Left kidney (tissue), 2 donors: Measurements from ENCODE around the gene MBTD1. TPM values are rescaled to one million over a fixed set of nuclear protein-coding genes. Genes with fewer than 3 reads are reported as not detected.
"Not testable (repeated sequence)": the region's sequence is repeated elsewhere in the genome, so short reads cannot be mapped to it uniquely, and the experiment has no call there.

Source experiments
- DNase-seq: peaks from one replicate; pipeline ENCODE4 v3.0.0-alpha.2; 2013
- polyA plus RNA-seq: library from polyadenylated mRNA; unstranded; fragments of 120-200 nt; gene quantifications from one replicate; pipeline ENCODE4 v1.2.1, GENCODE V29; 2013; ENCODE audit not compliant: insufficient read length

MBTD1 gene
- polyA plus RNA-seq, 1 donor, result 64.1 TPM

- no peak for DNase-seq
Measured at GRCh38 chr17:51256101-51256500, 3.7 kb downstream of the MBTD1 start.

GRCh38 chr17:51255673-51256072 is 4.2 kb downstream of the MBTD1 start:
- DNase-seq, result no peak

DNA sequence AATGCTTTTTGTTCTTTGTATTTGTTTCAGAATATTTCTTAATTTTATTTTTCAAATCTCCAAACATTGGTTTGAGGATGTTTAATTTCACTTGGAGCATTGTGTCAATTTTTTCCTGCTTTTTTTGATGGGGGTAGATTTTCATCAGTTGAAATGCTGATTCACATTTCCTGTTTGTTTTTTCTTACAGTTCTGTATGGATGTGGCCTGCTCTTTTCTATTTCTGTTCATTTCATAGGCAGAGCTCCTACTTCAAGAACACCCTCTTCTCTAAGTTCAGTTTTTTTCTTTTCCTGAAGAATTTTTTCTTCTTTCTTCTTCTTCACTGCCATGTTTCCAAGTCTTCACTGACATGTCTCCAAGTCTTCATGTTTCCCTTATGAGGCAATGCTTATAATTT is 8.8 kb downstream of the MBTD1 start:
- no peak for DNase-seq

DNA sequence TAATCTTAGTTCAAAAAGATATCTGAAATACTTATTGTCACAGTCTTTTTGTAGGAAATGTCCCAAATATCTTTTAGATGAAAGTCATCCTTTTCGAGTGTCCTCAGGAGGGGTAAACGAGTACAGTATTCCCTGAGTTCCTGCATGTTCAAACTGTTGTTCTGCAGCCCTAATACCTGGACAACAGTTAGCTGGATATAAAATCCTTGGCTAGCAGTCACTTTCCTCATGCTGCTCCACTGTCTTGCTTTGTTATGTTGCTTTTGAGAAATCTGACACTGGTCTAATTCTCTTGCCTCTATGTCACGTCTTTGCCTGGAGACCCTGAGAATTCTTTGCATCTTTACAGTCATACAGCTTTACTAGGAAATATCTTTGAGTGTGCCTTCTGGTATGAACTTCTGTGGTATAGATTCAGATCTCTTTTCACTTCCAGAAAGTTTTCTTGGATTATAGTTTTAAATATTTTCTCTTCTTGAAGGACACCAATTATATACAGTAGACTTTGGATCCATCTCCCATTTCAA is 9.5 kb downstream of the MBTD1 start:
- DNase-seq, result no peak

GRCh38 chr17:51245535-51245934 is 14.3 kb downstream of the MBTD1 start:
- DNase-seq, result no peak

- DNase-seq, result no peak
Measured at GRCh38 chr17:51244041-51244440, 15.8 kb downstream of the MBTD1 start.

DNA sequence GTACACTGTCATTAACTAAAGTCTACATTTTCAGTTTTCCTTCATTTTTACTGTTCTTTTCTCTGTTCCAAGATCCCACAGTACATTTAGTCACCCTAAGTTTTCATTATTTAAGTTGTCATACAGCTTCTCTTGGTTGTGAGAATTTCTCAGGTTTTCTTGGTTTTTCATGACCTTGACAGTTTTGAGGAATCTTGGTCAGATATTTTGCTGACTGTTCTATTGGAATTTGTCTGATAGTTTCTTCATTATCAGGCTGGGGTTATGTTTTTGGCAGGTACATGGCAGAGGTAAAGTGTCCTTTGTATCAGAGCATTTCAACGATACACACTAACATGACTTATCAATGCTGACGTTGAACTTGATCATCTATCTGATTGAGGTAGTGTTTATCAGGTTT is 19.6 kb downstream of the MBTD1 start:
- DNase-seq, result no peak

- no peak for DNase-seq
Measured at GRCh38 chr17:51238255-51238887, 21.5 kb downstream of the MBTD1 start.

DNA sequence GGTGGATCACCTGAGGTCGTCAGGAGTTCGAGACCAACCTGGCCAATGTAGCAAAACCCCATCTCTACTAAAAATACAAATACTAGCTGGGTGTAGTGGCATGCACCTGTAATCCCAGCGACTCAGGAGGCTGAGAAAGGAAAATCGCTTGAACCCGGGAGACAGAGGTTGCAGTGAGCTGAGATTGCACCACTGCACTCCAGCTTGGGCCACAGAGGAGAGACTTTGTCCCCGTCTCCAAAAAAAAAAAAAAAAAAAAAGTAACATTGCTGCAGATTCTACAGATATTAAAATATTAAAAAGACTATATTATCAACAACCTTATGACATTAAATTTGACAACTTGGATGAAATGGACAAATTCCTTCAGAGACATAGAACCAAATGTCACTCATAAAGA is 25.7 kb downstream of the MBTD1 start:
- DNase-seq, result no peak

- no peak for DNase-seq
Measured at GRCh38 chr17:51231999-51232398, 27.9 kb downstream of the MBTD1 start.

- DNase-seq, result no peak
Measured at GRCh38 chr17:51230306-51230705, 29.5 kb downstream of the MBTD1 start.

- no peak for DNase-seq
Measured at GRCh38 chr17:51229889-51230288, 30.0 kb downstream of the MBTD1 start.

DNA sequence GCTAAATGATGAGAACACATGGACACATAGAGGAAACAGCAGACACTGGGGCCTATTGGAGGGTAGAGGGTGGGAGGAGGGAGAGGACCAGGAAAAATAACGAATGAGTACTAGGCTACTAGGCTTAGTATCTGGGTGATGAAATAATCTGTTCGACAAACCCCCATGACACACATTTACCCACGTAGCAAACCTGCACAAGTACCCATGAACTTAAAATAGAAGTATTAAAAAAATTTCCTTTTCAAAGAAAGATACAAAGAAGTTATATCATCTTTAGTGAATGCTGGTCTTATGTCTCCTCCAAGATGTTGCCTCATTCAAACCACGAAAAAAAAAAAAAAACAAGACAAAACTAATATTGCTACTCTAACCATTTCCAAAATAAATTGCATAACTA is 31.7 kb downstream of the MBTD1 start:
- DNase-seq, result no peak

DNA sequence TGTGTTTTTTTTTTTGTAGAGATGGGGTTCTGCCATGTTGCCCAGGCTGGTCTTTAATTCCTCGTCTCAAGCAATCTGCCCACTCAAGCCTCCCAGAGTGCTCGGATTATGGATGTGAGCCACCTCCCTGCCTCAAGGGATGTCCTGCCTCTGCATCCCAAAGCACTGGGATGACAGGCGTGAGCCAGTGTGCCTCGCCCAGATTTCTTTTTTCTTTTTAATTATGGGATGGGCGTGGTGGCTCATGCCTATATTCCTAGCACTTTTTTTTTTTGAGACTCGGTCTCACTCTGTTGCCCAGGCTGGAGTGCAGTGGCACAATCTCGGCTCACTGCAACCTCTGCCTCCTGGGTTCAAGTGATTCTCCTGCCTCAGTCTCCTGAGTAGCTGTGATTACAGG is 34.3 kb downstream of the MBTD1 start:
- not testable (repeated sequence) for DNase-seq

- no peak for DNase-seq
Measured at GRCh38 chr17:51224402-51225262, 35.2 kb downstream of the MBTD1 start.

DNA sequence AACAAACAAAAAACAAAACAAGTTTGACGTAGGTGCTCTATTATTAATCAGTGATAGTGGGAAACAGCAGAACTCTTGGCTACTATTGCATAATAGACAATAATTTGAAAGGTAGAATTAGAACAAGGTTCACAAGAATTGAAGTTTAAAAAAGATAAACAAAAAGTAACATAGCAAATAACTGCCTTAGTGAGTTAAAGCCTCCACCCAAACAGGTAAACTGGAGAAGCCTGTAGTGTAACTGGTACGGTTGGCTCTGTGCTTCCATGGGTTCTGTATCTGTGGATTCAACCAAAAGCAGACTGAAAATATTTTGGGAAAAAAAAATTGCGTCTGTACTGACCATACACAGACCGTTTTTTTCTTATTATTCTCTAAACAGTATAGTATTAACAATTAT is 38.5 kb downstream of the MBTD1 start:
- DNase-seq, result no peak

DNA sequence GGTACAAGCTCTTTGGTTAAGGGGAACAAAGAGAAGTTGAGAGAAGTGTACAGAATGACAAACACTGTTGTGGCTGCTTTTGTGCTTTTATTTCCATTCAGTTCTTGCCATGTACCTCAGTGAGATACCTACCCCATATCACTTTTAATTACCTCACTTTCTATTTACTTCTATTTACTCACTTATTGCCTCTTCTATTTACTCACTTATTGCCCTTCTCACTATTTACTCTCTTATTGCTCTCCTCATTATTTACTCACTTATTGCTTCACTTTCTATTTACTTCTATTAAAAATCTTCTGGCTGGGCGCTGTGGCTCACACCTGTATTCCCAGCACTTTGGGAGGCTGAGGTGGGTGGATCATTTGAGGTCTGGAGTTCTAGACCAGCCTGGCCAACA is 41.9 kb downstream of the MBTD1 start:
- no peak for DNase-seq

- DNase-seq, result no peak
Measured at GRCh38 chr17:51214920-51215319, 44.9 kb downstream of the MBTD1 start.

- no peak for DNase-seq
Measured at GRCh38 chr17:51203838-51204237, 56.0 kb downstream of the MBTD1 start.

DNA sequence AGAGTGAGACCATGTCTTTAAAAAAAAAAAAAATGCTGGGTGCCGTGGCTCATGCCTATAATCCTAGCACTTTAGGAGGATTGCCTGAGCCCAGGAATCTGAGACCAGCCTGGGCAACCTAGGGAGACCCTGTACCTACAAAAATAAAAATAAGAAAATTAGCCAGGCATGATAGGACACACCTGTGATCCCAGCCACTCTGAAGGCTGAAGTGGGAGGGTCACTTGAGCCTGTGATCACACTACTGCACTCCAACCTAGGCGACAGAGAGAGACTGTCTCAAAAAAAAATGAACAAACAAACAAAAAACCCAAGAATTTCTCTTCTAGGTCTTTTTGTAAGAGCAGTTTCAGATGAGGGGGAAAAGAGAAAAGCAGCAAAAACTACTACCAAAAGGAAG is 59.0 kb downstream of the MBTD1 start:
- DNase-seq, result no peak

- DNase-seq, result no peak
Measured at GRCh38 chr17:51200295-51200694, 59.6 kb downstream of the MBTD1 start.

GRCh38 chr17:51197754-51198153 is 62.1 kb downstream of the MBTD1 start:
- no peak for DNase-seq

GRCh38 chr17:51191895-51192294 is 68.0 kb downstream of the MBTD1 start:
- no peak for DNase-seq

DNA sequence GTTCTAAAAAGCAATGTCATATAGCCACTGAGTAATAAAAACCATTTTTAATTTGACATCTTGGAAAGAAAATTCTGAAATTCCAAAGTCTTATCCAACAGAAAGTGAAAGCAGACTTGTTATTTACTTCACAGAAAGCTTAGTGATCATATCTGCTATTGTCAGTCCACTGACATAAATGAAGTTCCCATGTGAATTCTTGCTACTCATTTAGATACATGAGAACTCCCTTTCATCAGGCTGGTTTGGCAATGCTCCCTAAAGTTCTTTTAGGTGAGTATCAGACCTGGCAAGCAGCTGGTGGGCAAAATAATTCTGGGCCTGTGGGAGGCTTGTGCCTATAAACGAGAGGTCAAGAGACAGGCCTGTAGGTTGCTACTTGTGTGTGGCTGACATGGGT is 70.2 kb downstream of the MBTD1 start:
- no peak for DNase-seq
